GM12864 (cell line): ENCODE data around the gene YPEL3.

ENCODE experiments used
- DNase-seq: peaks from one replicate; pipeline ENCODE4 v3.0.0-alpha.2; 2011; ENCODE audit warnings: low read depth
- H3K4me3 ChIP-seq: 2 replicates; pipeline ENCODE4 v1.5.1; 2011; ENCODE audit warnings: mild to moderate bottlenecking, low read depth, low read length, control low read depth
- CTCF ChIP-seq: IDR thresholded peaks from 2 replicates; pipeline ENCODE4 v1.5.1; 2011; ENCODE audit warnings: low read depth, mild to moderate bottlenecking, moderate library complexity, low read length, control low read depth, inconsistent platforms; ENCODE audit errors: missing control alignments

The YPEL3 gene

GRCh38 chr16:30077656-30078055 is 18.4 kb downstream of the YPEL3 start:
- TF ChIP-seq CTCF: no peak
- H3K4me3 ChIP-seq: no peak overlapping the region
- no peak for DNase-seq

- DNase-seq: no peak
- TF ChIP-seq CTCF: no peak
- peak overlapping the region; percentile 80 for H3K4me3 ChIP-seq
Observed at GRCh38 chr16:30076276-30076791, 19.7 kb downstream of the YPEL3 start.

GRCh38 chr16:30075503-30076275 is 20.3 kb downstream of the YPEL3 start, which contains the start of gene PPP4C:
Gene PPP4C (plus strand): TSS chr16:30075994. CDS start chr16:30076378, 384 bp downstream.
- peak within 1 kb of the TSS; percentile 80 for H3K4me3 ChIP-seq
- TF ChIP-seq CTCF: no peak
- no peak for DNase-seq

DNA sequence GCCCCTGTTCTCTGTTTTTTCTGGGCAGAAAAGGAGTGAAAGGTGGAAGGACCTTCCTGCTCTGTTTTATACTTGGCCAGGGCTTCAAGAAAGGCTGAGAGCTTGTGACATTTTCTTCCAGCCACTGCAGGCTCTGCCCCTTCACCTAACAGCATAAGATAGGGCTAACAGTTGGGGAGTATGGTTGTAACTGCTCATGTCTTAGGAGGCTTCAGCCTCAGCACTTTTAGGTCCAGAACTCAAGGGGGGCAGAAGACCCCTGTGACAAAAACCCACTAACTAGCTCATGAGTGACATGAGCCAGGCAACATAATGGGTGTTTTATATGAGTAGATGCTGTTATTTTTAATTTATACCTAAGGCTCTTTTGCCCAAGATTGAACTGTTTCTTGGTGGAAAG is 25.5 kb downstream of the YPEL3 start:
- TF ChIP-seq CTCF: no peak
- no peak for DNase-seq
- H3K4me3 ChIP-seq: no peak overlapping the region

DNA sequence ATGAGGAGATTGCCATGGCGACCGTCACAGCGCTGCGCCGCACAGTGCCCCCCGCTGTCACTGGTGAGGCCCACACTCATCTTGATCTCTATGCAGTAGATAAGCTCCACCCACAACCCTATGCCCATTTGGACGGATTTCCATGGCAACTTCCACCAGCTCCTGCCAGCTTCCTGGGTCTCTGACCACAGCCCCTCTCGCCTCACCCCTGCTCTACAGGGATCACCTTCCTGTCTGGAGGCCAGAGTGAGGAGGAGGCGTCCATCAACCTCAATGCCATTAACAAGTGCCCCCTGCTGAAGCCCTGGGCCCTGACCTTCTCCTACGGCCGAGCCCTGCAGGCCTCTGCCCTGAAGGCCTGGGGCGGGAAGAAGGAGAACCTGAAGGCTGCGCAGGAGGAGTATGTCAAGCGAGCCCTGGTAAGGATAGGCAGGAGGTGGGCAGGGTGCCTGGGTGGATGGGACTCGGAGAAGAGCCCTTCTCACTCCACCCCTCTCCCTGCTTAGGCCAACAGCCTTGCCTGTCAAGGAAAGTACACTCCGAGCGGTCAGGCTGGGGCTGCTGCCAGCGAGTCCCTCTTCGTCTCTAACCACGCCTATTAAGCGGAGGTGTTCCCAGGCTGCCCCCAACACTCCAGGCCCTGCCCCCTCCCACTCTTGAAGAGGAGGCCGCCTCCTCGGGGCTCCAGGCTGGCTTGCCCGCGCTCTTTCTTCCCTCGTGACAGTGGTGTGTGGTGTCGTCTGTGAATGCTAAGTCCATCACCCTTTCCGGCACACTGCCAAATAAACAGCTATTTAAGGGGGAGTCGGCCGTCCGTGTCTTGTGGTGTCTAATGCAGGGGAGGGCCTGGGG is 26.2 kb downstream of the YPEL3 start:
- no peak for TF ChIP-seq CTCF
- no peak for DNase-seq
- no peak overlapping the region for H3K4me3 ChIP-seq

- no peak for DNase-seq
- TF ChIP-seq CTCF: peak; percentile 61
- no peak overlapping the region for H3K4me3 ChIP-seq
Observed at GRCh38 chr16:30068750-30069610, 27.0 kb downstream of the YPEL3 start.
